ENCODE results near the gene DROSHA.
A peak's percentile ranks its signal among the peaks of the same experiment; 100 is the strongest.

DNA sequence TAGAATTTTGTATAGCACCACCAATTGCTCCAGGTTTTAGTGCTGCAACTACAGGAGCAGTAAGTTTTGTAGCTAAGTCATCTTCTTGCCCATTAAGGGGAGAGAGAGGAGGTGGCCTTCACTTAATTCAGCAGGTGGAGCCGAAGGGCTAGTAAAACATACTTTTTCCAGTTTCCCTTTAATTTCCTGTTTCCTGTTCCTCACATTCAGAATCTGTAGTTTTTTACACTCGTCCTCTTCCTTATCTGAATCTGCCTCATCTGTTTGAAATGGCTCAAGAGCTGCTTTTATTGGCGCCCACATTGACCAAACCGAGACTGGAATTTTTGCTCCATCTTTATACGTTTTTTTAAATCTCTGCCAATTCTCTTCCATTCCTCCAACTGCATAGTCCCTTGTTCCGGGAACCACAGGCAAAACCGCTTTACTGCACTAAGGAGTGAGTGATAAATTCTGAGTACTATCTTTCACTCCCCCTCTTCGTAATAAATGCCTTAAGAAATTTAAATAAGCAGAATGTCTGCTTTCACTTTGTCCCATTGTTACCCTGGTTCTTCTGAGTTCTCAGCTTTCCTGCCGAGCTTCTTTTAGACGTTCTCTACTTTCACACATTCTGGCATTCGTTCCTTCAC, 133.9 kb downstream of the DROSHA start:
- TF ChIP-seq POLR2AphosphoS5 (IDR thresholded peaks at IDR 0.05; ENCODE audit: insufficient read depth, low read depth, low read length) (no peak), MYC (IDR thresholded peaks at IDR 0.05; ENCODE audit: low read depth, low read length) (no peak), POLR2A (IDR thresholded peaks at IDR 0.05; ENCODE audit: low read depth, low read length) (no peak), FOS (IDR thresholded peaks at IDR 0.05; ENCODE audit: borderline replicate concordance, insufficient read depth, low read length) (no peak), EZH2 (IDR thresholded peaks at IDR 0.05; ENCODE audit: borderline replicate concordance, low read depth, low read length, severe bottlenecking) (no peak), JUN (IDR thresholded peaks at IDR 0.05; ENCODE audit: borderline replicate concordance, insufficient read depth, insufficient read length, low read depth) (no peak)
- TF ChIP-seq, protein P1, sequence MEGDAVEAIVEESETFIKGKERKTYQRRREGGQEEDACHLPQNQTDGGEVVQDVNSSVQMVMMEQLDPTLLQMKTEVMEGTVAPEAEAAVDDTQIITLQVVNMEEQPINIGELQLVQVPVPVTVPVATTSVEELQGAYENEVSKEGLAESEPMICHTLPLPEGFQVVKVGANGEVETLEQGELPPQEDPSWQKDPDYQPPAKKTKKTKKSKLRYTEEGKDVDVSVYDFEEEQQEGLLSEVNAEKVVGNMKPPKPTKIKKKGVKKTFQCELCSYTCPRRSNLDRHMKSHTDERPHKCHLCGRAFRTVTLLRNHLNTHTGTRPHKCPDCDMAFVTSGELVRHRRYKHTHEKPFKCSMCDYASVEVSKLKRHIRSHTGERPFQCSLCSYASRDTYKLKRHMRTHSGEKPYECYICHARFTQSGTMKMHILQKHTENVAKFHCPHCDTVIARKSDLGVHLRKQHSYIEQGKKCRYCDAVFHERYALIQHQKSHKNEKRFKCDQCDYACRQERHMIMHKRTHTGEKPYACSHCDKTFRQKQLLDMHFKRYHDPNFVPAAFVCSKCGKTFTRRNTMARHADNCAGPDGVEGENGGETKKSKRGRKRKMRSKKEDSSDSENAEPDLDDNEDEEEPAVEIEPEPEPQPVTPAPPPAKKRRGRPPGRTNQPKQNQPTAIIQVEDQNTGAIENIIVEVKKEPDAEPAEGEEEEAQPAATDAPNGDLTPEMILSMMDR (IDR thresholded peaks at IDR 0.05; ENCODE audit: extremely low read depth in 1 of 2, insufficient read depth in 1 of 2, low read depth in 1 of 2, low read length in 2 of 2), result peak in 1 of 2 donors; percentile 9
- TF ChIP-seq, protein P2, sequence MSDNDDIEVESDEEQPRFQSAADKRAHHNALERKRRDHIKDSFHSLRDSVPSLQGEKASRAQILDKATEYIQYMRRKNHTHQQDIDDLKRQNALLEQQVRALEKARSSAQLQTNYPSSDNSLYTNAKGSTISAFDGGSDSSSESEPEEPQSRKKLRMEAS (IDR thresholded peaks at IDR 0.05; ENCODE audit: insufficient read depth, insufficient read length), result no peak

All from endothelial cell of umbilical vein (primary cell).